IPS-20b (cell line): ENCODE results near the gene GGT7.

ENCODE experiments used
- H3K27ac ChIP-seq: one replicate; pipeline ENCODE4 v1.5.1; 2013; ENCODE audit warnings: low read length
- H3K27me3 ChIP-seq: 2 replicates; pipeline ENCODE4 v1.6.1; 2013; ENCODE audit warnings: mild to moderate bottlenecking, low read length, inconsistent platforms; ENCODE audit not compliant: insufficient read depth
- H3K36me3 ChIP-seq: 2 replicates; pipeline ENCODE4 v1.6.1; 2013; ENCODE audit warnings: low read depth, mild to moderate bottlenecking, inconsistent platforms, low read length, moderate library complexity; ENCODE audit not compliant: insufficient read depth
- H3K4me1 ChIP-seq: 2 replicates; pipeline ENCODE4 v1.6.1; 2013; ENCODE audit warnings: mild to moderate bottlenecking, control low read depth, inconsistent platforms, low read length, moderate library complexity; ENCODE audit not compliant: insufficient read depth
- H3K4me3 ChIP-seq: 2 replicates; pipeline ENCODE4 v1.5.1; 2013; ENCODE audit warnings: mild to moderate bottlenecking, low read length, inconsistent platforms
- H3K9ac ChIP-seq: 2 replicates; pipeline ENCODE4 v1.6.1; 2013; ENCODE audit warnings: low read depth, mild to moderate bottlenecking, inconsistent platforms, low read length, moderate library complexity
- H3K9me3 ChIP-seq: 2 replicates; pipeline ENCODE4 v1.6.1; 2013; ENCODE audit warnings: mild to moderate bottlenecking, low read depth, low read length, inconsistent platforms; ENCODE audit not compliant: insufficient read depth

GGT7 gene

GRCh38 chr20:34798871-34799270, 73.8 kb downstream of the GGT7 start:
- Histone ChIP-seq H3K27ac (no peak overlapping the region), H3K27me3 (no peaks in the 10 kb centered on the region), H3K9me3 (no peaks in the 10 kb centered on the region), H3K4me1 (no peaks in the 10 kb centered on the region; the same call in 1 of the 2 replicates), H3K4me3 (no peak overlapping the region), H3K36me3 (no peaks in the 10 kb centered on the region), H3K9ac (no peak overlapping the region)

- Histone ChIP-seq H3K4me3 (no peak overlapping the region), H3K4me1 (no peaks in the 10 kb centered on the region; the same call in 1 of the 2 replicates), H3K27ac (no peak overlapping the region), H3K27me3 (no peaks in the 10 kb centered on the region), H3K36me3 (no peaks in the 10 kb centered on the region), H3K9ac (no peak overlapping the region), H3K9me3 (no peaks in the 10 kb centered on the region)
Measured at GRCh38 chr20:34798328-34798727, 74.3 kb downstream of the GGT7 start.

GRCh38 chr20:34797012-34797995, 75.4 kb downstream of the GGT7 start:
- H3K4me3 ChIP-seq = no peak overlapping the region
- no peaks in the 10 kb centered on the region for H3K27me3 ChIP-seq
- H3K9me3 ChIP-seq = no peaks in the 10 kb centered on the region
- H3K9ac ChIP-seq = no peak overlapping the region
- H3K27ac ChIP-seq = no peak overlapping the region
- H3K36me3 ChIP-seq = no peaks in the 10 kb centered on the region
- H3K4me1 ChIP-seq = no peaks in the 10 kb centered on the region; the same call in 1 of the 2 replicates
